Activated CD4-positive, alpha-beta T cell treated with anti-CD3 and anti-CD28 coated beads, Interleukin-2, amount 50 U/mL, for 48 hours (primary cell): ENCODE data around the gene POU2F1.

Source experiments
- DNase-seq, 2 experiments: peaks; one replicate each; pipeline ENCODE4 v3.0.0-alpha.2; 2020

Gene POU2F1

DNA sequence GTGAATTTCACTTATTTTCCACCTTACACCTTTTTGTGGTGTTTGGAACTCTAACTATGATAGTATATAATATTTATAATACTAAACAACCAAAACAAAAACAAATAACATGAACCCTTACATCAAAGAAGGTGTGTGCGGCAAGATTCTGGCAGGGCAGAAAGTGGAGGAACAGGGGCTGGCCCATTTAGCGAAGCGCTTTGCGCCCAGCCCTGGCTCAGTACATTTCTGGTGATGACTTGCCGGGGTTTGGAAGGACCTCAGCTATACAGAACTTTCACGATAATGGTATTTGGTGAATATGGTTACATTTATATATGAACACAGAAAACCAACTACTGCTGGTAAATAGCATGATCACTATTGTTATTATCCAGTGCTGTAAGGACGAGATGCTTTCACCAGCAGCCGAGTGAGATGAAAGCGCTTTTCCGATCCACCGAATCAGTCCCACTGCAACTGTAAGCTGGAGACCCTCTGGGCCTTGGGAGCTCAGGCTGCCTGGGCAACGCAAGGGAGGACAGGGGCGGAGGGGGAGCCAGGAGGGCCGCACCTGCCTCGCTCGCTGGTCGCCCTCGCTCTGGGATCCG, 233.7 kb downstream of the POU2F1 start:
- DNase-seq, result no peak

DNA sequence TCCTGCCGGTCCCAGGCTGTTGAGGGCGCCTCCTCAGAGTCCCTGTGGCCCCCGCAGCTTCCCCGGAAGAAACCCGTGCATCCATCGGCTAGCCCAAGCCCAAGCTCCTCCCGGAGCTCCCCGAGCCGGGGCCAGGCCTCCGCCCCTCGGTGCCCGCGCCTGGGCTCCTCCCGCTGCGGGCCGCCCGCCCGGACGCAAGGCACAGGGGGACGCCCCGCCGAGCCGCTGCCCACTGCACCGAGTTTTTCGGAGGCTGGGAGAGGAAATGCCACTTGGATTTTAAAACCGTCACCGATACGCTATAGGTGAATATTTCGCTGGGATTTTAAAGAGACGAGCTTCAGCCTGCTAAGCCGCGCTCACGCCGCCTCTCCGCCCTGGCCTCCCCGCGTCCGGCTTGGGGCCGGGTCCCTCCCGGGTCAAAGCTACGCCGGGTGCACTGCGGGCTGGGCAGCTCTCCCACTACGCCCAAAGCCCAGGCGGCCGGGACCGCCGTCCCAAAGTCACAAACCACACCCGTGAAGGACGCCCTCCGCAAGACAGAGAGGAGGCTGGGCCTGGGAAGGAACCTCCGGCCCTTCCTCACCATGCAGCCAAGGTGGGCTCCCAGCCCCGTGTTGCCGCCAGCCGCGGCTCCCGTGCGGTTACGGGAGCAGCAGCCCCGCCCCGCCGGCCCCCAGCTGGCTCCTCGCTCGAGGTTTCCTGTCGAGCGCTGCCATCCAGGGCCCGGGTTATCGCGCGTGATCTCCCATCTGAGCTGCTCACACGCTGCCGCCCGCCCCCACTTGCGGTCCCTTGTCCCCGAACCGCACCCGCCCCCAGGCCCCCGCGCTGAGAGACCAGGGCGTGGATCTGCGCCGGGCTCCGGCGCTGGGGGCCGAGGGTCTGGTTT, 234.5 kb downstream of the POU2F1 start:
- peak; percentile 77 to 81 for DNase-seq

DNA sequence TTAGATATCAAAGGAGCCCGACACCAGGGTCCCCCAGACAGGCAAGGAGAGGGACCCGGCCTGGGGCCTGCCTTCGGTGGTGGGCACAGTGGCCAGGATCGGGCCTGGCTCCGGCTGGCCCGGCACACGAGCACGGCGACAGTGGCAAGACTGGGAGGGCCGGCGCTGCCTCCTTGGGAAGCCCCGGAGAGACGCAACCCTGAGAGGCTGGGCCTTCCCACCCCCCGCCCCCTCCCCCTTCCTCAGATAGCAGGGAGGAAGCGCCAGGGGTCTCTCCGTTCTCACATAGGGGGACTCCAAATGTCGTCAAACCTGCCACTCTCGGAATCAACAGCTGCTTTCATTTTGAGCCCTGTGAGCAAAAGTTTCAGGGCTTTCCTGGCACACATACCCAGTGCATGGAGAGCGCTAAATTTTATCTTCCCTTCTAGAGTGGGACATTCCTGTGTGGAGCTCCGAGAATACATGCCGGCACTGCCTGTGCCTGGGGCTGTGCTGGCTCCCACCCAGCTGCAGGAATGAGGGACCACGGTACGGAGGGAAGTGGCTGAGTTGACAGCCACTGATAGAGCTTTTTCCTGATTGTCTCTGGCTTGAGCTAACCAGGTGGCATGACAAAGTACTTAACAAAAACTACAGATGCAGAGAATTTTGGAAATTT, 235.2 kb downstream of the POU2F1 start:
- peak; percentile 47 to 65 for DNase-seq

DNA sequence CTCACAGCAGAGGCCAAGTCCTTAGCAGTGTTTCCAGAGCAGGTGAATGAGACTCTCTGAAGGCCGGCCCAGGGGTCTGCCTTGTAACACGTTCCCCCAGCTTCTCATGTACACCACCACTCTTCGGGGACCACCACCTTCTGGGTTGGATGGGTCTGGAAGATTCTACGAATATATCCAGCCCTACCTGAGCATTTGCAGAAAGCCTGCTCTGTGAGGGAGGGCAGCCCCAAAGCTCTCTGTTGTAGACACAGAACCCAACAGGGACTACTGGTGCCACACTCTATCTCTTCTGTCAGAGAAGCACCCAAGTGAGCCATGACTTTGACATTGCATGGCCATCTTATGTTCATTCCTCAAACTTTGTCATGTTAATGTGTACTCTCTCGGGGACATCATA, 235.8 kb downstream of the POU2F1 start:
- DNase-seq, result no peak

DNA sequence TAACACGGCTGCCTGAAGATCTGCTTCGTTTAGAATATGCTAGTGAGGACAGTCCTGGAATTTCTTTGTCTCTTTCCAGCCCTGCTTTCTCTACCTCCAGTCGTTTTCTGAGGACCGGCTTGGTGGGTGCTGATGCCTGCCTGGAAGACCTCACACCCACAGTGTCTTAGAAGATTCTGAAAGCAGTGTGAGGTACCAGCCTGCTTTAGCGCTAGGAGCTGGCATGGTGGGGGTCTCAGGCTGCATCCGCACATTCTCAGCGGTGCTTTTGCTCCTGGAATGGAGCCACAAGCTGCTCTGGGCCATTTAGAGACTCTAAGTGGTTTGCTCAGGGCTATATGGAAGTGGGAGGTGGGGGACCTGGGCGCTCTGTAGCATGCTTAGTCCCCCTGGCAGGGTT, 236.2 kb downstream of the POU2F1 start:
- no peak for DNase-seq

DNA sequence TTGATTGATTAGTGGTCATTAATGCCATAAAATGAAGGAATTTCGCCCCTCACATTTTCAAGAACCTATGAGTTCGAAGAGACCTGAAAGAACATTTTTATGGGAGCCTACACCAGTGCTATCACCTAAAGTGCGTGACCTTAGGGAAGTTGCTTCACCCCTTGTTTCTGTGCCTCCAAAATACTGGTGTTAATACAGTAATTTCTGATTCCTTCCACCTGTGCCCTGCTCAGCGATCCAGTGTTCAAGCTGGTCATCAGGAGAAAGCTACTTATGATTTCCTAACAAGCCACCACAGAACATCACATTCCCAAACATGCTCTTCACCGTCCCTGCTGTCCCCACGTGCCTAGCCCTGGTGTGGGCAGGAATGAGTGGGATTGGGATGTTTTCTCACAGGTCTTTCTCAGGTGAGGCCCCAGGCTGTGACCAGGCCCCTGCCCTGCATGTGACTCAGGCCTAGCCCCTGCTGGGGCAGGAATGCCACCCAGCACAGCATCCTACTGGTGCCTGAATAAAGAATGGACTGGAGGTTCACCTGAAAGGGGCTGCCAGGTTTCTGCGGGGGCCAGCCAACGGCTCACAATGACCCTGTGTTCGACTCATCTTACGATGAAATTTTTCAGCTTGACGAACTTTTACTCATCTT, 237.4 kb downstream of the POU2F1 start:
- no peak for DNase-seq

DNA sequence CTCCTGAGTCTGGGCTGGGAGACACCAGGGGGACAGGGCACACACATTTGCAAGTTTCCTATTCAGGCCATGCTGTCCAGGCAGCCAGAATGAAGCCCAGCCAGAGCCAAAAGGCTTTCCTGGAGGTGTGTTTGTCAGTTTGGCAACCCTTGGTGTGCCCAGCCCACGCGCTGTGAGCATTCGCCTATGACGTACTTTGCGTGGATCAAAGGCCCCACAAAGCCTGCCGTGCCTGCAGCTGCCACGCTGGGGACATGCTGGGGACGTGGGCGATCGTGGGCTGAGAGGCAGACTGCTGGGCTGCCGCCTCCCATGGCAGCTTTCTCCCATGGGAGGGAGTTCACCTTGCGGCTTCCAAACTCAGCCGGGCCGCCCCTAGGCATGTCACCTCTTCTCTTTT, 240.2 kb downstream of the POU2F1 start:
- DNase-seq, result peak in 1 of 2 experiments; percentile 52

DNA sequence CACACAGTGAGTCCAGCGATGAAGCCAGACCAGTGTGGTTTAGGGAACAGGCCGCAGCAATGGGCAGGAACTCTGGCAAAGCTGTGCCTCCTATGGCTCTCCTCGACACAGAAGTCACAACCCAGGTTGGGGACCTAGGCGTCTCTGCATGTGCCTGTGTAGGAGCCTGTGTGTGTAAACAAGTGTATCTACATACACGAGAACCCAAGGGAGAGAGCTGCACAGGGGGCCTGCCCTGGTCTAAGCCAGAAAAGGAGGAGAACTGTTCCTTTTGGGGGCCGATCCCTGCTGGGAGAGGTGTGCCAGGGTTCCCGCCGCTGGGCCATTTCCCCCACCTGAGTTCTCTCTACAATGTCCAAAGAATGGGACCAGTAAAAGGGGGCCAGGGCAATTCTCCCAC, 241.7 kb downstream of the POU2F1 start:
- no peak for DNase-seq

DNA sequence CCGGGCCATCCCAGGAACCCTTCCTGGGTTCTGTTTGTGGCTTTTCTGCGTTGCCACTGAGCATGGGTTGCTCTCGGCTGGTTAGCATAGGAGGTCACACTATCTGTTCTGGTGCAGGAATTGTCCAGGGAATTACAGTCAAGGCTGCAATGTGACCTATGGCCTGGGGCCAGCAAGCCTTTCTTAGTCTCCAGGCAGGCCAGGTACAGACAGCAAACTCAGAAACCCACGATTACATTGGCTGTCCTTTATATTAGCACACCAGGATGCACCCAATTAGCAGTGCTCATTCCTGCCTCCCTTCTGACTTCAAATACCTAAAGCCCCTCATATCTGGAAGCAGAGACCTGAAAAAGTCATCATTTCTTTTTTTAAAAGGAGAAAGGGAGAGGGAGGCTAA, 242.4 kb downstream of the POU2F1 start:
- DNase-seq, result no peak

DNA sequence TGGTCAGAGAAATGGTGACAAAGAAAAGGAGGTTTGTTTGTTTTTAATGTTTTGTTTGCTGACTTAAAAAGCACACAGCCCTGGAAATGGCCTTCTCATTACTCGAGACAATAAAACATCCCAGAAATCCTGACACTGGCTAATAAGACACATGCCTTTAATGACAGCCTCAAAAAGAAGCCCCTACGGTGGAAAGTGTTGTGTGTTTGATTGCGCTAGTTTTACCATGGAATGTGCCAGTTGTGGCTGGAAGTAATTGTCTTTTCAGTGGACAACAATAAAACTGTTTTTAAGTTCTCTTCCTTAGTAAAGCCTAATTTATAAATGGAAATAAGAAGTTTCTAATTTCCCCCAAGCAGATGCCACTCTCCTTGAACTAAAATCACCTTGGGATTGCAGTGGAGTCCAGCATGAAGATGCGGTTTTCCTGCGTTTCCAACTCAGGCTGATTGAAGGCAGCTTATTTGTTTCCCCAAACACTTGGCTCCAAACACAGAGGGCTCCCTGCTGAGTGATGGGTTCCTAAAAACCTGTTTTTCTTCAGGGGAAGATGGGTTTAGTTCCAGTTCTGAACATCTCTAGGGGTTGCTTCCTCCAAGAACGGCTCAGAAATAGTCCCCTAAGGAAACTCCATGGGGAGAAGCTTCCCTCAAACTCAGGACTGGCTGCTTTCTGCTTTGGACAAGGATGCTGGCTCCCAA, 243.3 kb downstream of the POU2F1 start:
- DNase-seq, result no peak

DNA sequence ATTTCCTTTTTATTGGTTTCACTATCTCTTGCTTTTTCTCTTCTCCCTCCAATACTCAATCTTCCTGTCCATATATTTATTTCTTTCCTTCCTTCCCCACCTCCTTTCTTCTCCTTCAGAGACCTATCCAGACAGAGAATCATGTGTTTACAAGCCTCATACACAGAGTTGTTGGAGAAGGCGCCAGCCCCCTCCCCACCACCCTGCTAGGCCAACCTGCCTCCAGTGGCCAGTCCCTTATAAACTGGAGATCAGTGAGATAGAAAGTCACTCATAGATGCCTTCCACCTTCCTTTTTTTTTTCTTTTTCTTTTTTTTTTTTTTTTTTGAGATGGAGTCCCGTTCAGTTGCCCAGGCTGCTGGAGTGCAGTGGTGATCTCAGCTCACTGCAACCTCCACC, 244.3 kb downstream of the POU2F1 start:
- DNase-seq, result no peak

DNA sequence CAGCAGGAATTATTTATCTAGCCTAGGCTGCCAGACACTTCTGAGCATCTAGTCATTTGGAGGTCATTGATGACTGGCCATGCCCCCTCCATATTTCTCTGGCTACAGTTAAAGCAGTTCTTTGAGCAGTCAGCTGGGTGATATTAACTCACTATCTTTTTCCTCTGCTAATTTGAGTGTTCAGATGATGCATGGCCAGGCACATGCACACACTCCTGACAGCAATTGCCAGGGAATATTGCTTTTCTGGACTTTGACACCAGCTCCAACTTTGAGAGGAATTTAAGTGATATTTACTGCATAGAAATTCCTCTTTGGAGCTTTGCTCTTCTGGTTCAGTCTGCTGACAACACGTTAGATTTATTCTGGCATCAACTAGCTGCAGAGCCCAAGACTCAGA, 245.1 kb downstream of the POU2F1 start:
- no peak for DNase-seq

DNA sequence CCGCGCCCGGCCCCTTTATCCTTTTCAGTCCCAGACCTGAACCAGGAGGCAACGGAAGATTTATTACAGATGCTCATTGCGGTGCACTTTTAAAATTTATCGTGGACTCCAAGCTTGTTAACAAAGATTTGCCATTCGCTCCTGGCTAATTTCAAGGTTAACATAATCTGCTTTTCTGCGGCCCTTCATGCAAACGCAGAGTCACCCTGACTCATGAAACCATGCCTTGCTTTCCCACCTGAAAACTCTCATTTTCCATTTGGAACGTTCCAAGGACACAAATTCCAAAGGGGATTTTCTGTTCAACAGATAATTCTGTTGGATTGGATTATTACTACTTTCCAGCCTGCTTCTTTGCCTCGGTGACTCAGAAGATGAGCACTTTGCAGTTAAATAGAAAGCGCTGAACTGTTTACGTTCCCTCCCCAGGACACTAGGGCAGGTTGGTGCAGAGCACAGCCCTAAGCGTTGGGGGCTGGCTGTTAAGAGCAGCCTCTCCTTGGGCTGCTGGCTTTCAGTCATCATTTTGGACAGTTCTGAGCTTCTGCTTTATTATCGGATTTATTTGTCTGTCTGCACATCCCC, 246.5 kb downstream of the POU2F1 start:
- DNase-seq, result no peak

DNA sequence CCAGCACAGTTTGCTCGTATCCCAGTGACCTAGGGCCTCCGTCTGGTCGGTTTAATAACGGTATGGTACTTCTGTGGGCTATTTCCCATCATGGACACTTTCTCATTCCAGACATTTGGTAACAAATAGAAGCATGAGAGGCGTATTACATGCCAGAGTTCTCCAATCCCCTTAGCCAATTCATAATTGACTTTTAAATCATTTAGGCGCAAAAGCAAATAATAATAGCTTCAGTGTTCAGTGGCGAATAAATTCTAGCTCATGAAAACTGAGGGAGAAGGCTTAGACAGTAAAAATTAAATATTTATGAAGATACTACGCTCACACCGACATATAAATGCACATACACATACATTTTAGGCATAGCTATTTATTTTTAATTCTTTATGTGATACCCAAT, 247.1 kb downstream of the POU2F1 start:
- no peak for DNase-seq

DNA sequence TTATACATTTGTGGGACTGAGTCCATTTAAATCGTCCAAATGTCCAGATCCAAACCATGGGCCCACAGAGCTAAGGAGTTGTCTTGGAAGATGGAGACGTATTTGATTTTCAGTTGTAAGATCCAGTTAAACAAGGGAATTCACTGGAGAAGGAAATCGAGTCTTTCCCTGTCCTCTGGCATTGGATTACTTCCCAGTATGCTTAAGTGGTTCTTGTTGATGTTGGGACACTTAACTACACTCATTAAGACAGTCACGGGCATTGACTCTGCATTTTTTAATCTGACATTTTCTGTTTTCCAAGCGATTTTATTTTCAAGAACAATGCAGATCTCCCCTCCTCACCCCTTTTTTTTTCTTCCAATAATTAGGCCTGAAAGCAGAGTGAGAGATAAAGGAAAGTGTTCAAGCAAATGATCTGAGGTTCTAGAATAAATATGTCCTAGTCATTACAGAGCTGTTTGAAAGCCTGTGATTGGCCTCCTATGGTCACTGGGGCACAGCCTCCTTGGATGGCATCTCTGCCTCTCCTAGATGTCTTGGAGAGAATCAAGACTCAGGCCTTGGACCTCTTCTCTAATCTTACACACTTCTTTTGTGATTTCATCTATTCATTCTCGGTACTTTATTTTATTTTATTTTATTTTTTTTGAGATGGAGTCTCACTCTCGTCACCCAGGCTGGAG, 248.7 kb downstream of the POU2F1 start:
- no peak for DNase-seq

DNA sequence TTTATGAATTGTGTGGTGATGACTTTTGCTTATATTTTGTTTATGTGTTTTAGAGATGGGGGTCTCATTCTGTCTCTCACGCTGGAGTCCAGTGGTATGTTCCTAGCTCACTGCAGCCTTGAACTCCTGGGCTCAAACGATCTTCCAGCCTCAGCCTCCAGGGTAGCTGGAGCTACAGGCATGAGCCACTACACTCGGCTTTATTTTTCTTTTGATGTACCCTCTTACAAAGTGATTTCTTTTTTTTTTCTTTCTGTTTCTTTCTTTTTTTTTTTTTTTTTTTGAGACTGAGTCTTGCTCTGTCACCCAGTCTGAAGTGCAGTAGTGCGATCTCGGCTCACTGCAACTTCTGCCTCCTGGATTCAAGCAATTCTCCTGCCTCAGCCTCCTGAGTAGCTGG, 250.9 kb downstream of the POU2F1 start:
- DNase-seq, result no peak

DNA sequence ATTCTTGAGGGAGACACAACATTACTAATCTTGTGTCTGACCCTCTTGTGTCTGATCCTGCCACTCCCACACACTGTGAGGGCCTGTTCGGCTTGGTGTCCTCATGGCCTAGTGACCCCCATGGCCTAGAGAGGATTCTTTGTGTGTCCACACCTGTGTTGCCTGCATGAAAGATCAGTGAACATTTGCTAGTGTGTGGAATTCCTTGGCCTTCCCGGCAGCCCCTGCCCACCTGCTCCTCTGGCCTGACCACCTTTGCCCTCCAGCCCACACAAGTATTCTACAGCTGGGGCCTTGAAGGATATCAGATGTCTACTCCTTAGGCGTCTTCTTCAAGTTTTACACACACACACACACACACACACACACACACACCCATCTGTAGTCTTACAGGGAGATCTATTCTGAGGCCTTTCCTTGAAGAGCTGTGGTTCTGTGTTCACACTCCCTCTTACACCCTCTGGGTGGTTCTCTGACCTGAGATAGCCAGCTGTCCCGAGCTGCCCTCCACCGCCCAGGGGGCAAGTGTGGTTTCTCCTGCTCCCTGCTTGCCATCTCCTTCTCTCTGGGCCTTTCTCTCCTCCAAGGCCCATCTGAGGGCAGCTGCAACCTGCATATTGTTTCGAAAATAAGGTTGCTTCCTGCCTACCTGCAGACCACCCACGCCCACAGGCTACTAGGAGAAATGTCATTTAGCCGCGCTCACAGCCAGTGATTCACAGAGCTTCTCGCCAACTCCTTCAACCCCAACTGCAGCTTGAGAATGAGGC, 252.3 kb downstream of the POU2F1 start:
- peak in 1 of 2 experiments; percentile 57 for DNase-seq

DNA sequence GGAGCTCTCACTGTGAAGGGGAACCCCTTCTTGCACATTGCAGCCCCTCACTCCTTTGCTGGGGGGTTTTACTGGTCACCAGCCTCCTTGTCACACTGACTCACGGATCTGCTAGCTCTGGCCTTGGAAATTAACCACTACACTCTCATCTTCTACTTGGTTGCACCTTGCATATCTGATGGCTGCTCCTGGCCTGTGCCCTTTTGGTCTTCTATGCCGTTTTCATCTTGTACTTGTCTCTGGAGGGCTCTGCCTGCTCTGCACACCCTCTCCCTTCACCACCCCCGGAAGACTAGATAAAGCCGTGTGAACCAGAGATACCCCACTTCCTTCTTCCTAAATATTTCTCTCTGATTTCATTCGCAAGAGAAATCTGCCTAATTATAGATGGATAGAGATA, 253.1 kb downstream of the POU2F1 start:
- DNase-seq, result peak in 1 of 2 experiments; percentile 4

DNA sequence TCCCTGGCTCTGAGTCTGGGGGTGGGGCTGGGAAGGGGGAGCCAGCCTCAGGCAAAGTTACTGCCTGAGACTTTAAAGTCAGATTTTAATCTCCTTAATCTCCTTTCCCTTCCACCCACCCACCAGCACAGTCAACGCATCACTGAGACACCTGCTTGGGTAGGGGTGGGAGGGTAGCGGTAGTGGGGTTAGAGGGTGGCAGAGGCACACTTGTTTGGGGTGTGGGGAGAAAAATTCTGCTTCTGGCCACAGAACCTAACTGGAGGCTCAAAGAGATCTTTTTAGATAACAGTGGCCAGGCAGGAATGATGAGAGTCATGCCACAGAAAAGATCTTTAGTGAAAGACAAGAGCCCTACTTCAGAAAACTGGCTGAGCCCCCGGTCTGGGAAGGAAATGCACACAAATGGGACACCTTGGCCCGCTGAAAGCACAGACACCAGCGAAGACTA, 253.5 kb downstream of the POU2F1 start:
- DNase-seq, result peak; percentile 57 to 64

DNA sequence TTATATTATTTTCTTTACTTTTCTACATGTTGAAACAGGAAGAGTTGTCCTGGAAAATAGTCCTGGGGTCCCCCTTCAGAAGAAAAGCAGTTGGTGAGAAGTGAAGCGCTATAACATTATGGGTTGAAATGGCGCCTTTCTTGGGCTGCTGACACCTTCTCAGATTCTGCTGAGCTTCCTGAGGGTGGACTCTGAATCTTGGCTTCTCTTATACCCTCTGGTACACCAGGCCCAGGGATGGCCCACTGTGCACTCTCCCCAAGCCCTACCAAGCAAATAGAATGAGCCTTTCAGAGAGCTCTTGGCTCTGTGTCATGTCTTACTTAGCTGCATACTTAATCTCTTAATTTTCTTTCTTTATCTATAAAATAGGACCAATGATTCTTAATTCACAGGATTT, 255.4 kb downstream of the POU2F1 start:
- DNase-seq, result no peak
